ENCODE data around the gene SLC9A7.

SLC9A7 gene

DNA sequence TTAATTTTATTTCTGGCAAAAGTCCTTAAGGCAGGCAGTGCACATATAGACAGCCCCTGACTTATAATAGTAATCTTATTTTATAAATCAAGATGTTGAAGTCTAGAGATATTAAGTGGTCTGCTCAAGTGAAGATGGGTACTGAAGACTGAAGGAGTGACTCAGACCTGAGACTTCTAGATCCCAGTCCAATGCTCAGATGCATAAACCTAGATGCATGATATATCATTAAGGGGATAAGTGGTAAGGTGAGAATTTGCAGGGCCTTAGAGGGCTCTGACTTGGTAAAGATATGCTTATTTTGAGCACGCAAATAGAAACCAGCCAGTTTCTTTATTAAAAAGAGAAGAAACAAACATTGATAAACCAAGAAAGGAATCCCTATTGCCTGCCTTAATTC lies 42.9 kb downstream of the SLC9A7 start:
- TF ChIP-seq, protein P1, sequence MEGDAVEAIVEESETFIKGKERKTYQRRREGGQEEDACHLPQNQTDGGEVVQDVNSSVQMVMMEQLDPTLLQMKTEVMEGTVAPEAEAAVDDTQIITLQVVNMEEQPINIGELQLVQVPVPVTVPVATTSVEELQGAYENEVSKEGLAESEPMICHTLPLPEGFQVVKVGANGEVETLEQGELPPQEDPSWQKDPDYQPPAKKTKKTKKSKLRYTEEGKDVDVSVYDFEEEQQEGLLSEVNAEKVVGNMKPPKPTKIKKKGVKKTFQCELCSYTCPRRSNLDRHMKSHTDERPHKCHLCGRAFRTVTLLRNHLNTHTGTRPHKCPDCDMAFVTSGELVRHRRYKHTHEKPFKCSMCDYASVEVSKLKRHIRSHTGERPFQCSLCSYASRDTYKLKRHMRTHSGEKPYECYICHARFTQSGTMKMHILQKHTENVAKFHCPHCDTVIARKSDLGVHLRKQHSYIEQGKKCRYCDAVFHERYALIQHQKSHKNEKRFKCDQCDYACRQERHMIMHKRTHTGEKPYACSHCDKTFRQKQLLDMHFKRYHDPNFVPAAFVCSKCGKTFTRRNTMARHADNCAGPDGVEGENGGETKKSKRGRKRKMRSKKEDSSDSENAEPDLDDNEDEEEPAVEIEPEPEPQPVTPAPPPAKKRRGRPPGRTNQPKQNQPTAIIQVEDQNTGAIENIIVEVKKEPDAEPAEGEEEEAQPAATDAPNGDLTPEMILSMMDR (conservative IDR thresholded peaks at IDR 0.05; ENCODE audit: low read depth, low read length): no peak
- no peak for DNase-seq (ENCODE audit: low read depth)
- no peak overlapping the region for H3K4me3 ChIP-seq (ENCODE audit: low read depth, low read length)

GRCh38 chrX:46715530-46715929 lies 43.4 kb downstream of the SLC9A7 start:
- H3K4me3 ChIP-seq (ENCODE audit: low read depth, low read length): no peak overlapping the region
- TF ChIP-seq, protein P1 (conservative IDR thresholded peaks at IDR 0.05; ENCODE audit: low read depth, low read length): no peak
- DNase-seq (ENCODE audit: low read depth): no peak

DNA sequence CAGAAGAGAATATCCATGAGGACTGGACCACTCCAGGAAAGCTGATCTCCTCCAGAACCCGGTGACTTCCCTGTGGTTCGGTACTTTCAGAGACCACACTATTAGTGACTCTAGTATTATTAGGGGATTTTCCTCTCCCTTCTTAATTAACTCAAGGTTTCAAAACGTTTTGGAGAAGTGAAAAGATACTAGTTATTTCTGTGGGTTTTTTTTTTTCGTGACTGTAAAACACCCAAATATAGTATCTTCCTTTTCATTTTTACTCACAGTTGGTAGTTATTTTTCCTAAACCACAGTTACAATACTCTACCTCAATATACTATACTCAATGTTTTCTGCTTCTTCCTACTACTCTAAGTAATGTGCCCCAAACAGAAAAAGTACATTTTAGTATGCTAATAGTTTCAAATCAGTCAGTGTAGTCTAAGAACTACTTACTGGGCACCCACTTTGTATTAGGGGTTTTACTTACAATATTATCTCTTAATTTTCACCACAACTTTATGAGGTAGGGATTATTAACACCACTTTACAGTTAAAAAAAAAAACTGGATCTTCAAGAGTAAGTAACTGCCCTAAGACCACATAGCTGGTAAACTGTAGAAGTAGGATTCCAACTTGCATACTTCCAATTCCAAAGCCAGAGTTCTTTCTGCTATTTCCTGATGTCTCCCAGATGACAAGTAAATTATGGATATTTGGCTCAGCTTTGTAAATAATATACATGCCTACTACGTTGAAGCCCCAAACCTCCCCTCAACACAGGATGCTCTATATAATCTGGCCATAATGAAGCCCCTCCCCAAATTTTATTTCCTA lies 45.0 kb downstream of the SLC9A7 start:
- TF ChIP-seq, protein P1 (conservative IDR thresholded peaks at IDR 0.05; ENCODE audit: low read depth, low read length): no peak
- peak; percentile 48 for DNase-seq (ENCODE audit: low read depth)
- no peak overlapping the region for H3K4me3 ChIP-seq (ENCODE audit: low read depth, low read length)

- H3K4me3 ChIP-seq (ENCODE audit: low read depth, low read length): no peak overlapping the region
- TF ChIP-seq, protein P1 (conservative IDR thresholded peaks at IDR 0.05; ENCODE audit: low read depth, low read length): no peak
- no peak for DNase-seq (ENCODE audit: low read depth)
Observed at GRCh38 chrX:46712764-46713163, 46.2 kb downstream of the SLC9A7 start.

- no peak overlapping the region for H3K4me3 ChIP-seq (ENCODE audit: low read depth, low read length)
- TF ChIP-seq, protein P1 (conservative IDR thresholded peaks at IDR 0.05; ENCODE audit: low read depth, low read length): no peak
- DNase-seq (ENCODE audit: low read depth): no peak
Observed at GRCh38 chrX:46710927-46711623, 47.8 kb downstream of the SLC9A7 start.

- TF ChIP-seq, protein P1 (conservative IDR thresholded peaks at IDR 0.05; ENCODE audit: low read depth, low read length): no peak
- DNase-seq (ENCODE audit: low read depth): peak; percentile 51
- H3K4me3 ChIP-seq (ENCODE audit: low read depth, low read length): no peak overlapping the region
Observed at GRCh38 chrX:46710425-46710824, 48.5 kb downstream of the SLC9A7 start.

Data from choroid plexus epithelial cell (primary cell).